Endothelial cell of umbilical vein (primary cell): ENCODE data around the gene BHLHA15. TPM values are rescaled to one million over a fixed set of nuclear protein-coding genes. Genes with fewer than 3 reads are reported as not detected.

Experiments used
- BruUV-seq: library from RNA; stranded (reverse); fragments of 400-500 nt; replicated peaks from 2 replicates; lab custom pipeline; 2021; lab: Mats Ljungman, UMichigan
- CTCF ChIA-PET: fragments of 300-600, 350-600 bp; sonication (Branson Sonifier 250); formaldehyde crosslinking; loops from one replicate; lab custom pipeline; 2021; ENCODE audit warnings: antibody characterized with exemption, inconsistent platforms; lab: Charles Lee
- POLR2A ChIA-PET: fragments of 300-600, 350-600 bp; sonication (Branson Sonifier 250); formaldehyde crosslinking; loops from one replicate; lab custom pipeline; 2021; ENCODE audit warnings: antibody characterized with exemption, inconsistent platforms; lab: Charles Lee
- DNase-seq: peaks from one replicate; pipeline ENCODE4 v3.0.0-alpha.2; 2011; ENCODE audit warnings: low read depth, low spot score
- FAIRE-seq: peaks from 2 replicates; lab custom pipeline; 2011; peaks lifted over from hg19 to GRCh38; lab: Jason Lieb, UNC
- H2AFZ ChIP-seq: 2 replicates; pipeline ENCODE4 v1.6.0; 2012; ENCODE audit warnings: low read depth, low read length, control low read depth, inconsistent platforms
- H3K27ac ChIP-seq: 2 replicates; pipeline ENCODE4 v1.5.1; 2011; ENCODE audit warnings: low read depth, mild to moderate bottlenecking, control low read depth, low read length, moderate library complexity; ENCODE audit not compliant: insufficient read depth
- H3K27me3 ChIP-seq, 2 experiments: 2 replicates each; pipeline versions ENCODE4 v1.6.0 to v1.6.1; 2011; ENCODE audit warnings: low read length in 2 of 2, mixed read lengths in 1 of 2; ENCODE audit not compliant: control insufficient read depth in 2 of 2, insufficient read depth in 2 of 2
- H3K36me3 ChIP-seq, 2 experiments: 2 replicates in 1 of 2; 3 replicates in 1 of 2; pipeline ENCODE4 v1.5.1; 2011; ENCODE audit warnings: low read length in 2 of 2, mild to moderate bottlenecking in 1 of 2, moderate library complexity in 1 of 2; ENCODE audit not compliant: control insufficient read depth in 2 of 2, insufficient read depth in 2 of 2; ENCODE audit errors: extremely low read depth in 1 of 2
- H3K4me1 ChIP-seq: 3 replicates; pipeline ENCODE4 v1.5.1; 2011; ENCODE audit warnings: mild to moderate bottlenecking, low read length; ENCODE audit not compliant: control insufficient read depth, insufficient read depth; ENCODE audit errors: extremely low read depth
- H3K4me2 ChIP-seq: 2 replicates; pipeline ENCODE4 v1.6.1; 2011; ENCODE audit warnings: low read length, control low read depth, mixed read lengths; ENCODE audit not compliant: insufficient read depth
- H3K4me3 ChIP-seq, 3 experiments: fragments of 200-600 bp in 1 of 3; sonication (generic), shearing (Covaris generic) in 1 of 3; replicated peaks in 1 of 3; 2 replicates each; pipeline ENCODE4 v1.5.1; 2011 to 2016; ENCODE audit warnings: control low read depth in 3 of 3, low read length in 3 of 3, mild to moderate bottlenecking in 2 of 3, inconsistent platforms in 1 of 3, low read depth in 1 of 3, moderate library complexity in 1 of 3; ENCODE audit not compliant: insufficient read depth in 1 of 3
- H3K79me2 ChIP-seq: 2 replicates; pipeline ENCODE4 v1.6.0; 2012; ENCODE audit warnings: low read length, inconsistent platforms; ENCODE audit not compliant: control insufficient read depth, insufficient read depth
- H3K9ac ChIP-seq: replicated peaks from 2 replicates; pipeline ENCODE3; 2011; ENCODE audit warnings: low read length, control low read depth; ENCODE audit not compliant: insufficient read depth; ENCODE audit errors: extremely low read depth
- H3K9me1 ChIP-seq: replicated peaks from 3 replicates; pipeline ENCODE4 v1.6.0; 2011; ENCODE audit warnings: mild to moderate bottlenecking, low read length; ENCODE audit not compliant: control insufficient read depth, insufficient read depth; ENCODE audit errors: extremely low read depth
- H3K9me3 ChIP-seq: replicated peaks from 2 replicates; pipeline ENCODE4 v1.5.1; 2012; ENCODE audit warnings: low read length, inconsistent platforms; ENCODE audit not compliant: control insufficient read depth, insufficient read depth
- H4K20me1 ChIP-seq: replicated peaks from 2 replicates; pipeline ENCODE3; 2011; ENCODE audit warnings: mild to moderate bottlenecking, low read length; ENCODE audit not compliant: control insufficient read depth, insufficient read depth; ENCODE audit errors: extremely low read depth
- EZH2 ChIP-seq: IDR thresholded peaks from 2 replicates; pipeline ENCODE4 v1.6.1; 2012; ENCODE audit warnings: borderline replicate concordance, low read depth, mild to moderate bottlenecking, moderate library complexity, low read length, inconsistent platforms; ENCODE audit not compliant: severe bottlenecking
- FOS ChIP-seq: IDR thresholded peaks from 2 replicates; pipeline ENCODE4 v1.6.1; 2011; ENCODE audit warnings: mild to moderate bottlenecking, low read length, moderate library complexity, borderline replicate concordance; ENCODE audit not compliant: insufficient read depth
- GATA2 ChIP-seq: IDR thresholded peaks from 2 replicates; pipeline ENCODE4 v1.7.0; 2011; ENCODE audit warnings: low read depth, mild to moderate bottlenecking, moderate library complexity, mixed read lengths, low read length; ENCODE audit not compliant: insufficient read length, insufficient read depth
- JUN ChIP-seq: IDR thresholded peaks from 2 replicates; pipeline ENCODE4 v1.6.1; 2011; ENCODE audit warnings: borderline replicate concordance, low read depth; ENCODE audit not compliant: insufficient read length, insufficient read depth
- MYC ChIP-seq: IDR thresholded peaks from one replicate; pipeline ENCODE4 v1.6.1; 2011; ENCODE audit warnings: mild to moderate bottlenecking, low read depth, low read length
- POLR2A ChIP-seq: IDR thresholded peaks from 2 replicates; pipeline ENCODE4 v1.6.1; 2012; ENCODE audit warnings: low read depth, mild to moderate bottlenecking, control low read depth, low read length
- POLR2AphosphoS5 ChIP-seq: IDR thresholded peaks from 2 replicates; pipeline ENCODE4 v1.6.1; 2012; ENCODE audit warnings: low read depth, mild to moderate bottlenecking, control low read depth, low read length, moderate library complexity; ENCODE audit not compliant: insufficient read depth
- dilution Hi-C: fragments of 300-500 bp; cut with MboI; formaldehyde crosslinking; loops from one replicate; pipeline ENCODE4 v1.15.0; 2019; ENCODE audit warnings: low sequenced_read_pairs; ENCODE audit not compliant: extremely low pct_ligation_motif_present
- intact Hi-C: fragments of 100-400 bp; cut with micrococcal nuclease; formaldehyde crosslinking; loops from one replicate; pipeline ENCODE4 v1.10.0; 2022
- polyA plus RNA-seq, 4 experiments: library from polyadenylated mRNA; depleted of rRNA in 3 of 4; stranded (reverse) in 3 of 4; unstranded in 1 of 4; fragments of >200 nt; gene quantifications; 2 replicates each; pipeline versions ENCODE4 v1.2.1 to v1.2.3, GENCODE V29; 2011 to 2012; ENCODE audit warnings: missing spikeins in 1 of 4
- total RNA-seq: library from RNA; stranded (reverse); gene quantifications from 2 replicates; pipeline ENCODE4 v1.2.3, GENCODE V29; 2021
- TF ChIP-seq, protein P1 (sequence below): IDR thresholded peaks from 2 replicates; pipeline ENCODE4 v1.6.1; 2011; ENCODE audit not compliant: insufficient read depth, insufficient read length
- TF ChIP-seq, protein P2 (sequence below), 2 donors: IDR thresholded peaks; 1 replicate in 1 of 2; 2 replicates in 1 of 2; pipeline ENCODE4 v1.5.1; 2011; ENCODE audit warnings: low read length in 2 of 2, mild to moderate bottlenecking in 2 of 2, moderate library complexity in 2 of 2, control low read depth in 1 of 2, inconsistent platforms in 1 of 2, low read depth in 1 of 2; ENCODE audit not compliant: insufficient read depth in 1 of 2; ENCODE audit errors: extremely low read depth in 1 of 2

BHLHA15 gene
- total and polyA plus RNA-seq, 2 donors (not counting 3 experiments of a cell fraction or from before 2014, with no cell fraction given): 0.81 to 1.2 TPM

GRCh38 chr7:98233219-98234070 lies 22.2 kb downstream of the BHLHA15 start:
- Histone ChIP-seq H3K9ac (no peak overlapping the region), H3K27ac (no peak overlapping the region), H3K36me3 (peaks cover 2 to 38% of the 10 kb centered on the region in 2 experiments), H2AFZ (no peak overlapping the region), H3K9me3 (no peaks in the 10 kb centered on the region), H3K9me1 (no peaks in the 10 kb centered on the region), H3K4me1 (no peaks in the 10 kb centered on the region), H3K27me3 (no peaks in the 10 kb centered on the region), H4K20me1 (no peaks in the 10 kb centered on the region), H3K4me3 (no peak overlapping the region), H3K79me2 (no peaks in the 10 kb centered on the region), H3K4me2 (no peak overlapping the region)
- intact Hi-C loops (no loop called here), dilution Hi-C loops (no loop called here)
- ChIA-PET CTCF (no interaction called here), POLR2A (no interaction called here)
- BruUV-seq: TSS peak; percentile 39
- no peak for DNase-seq
- FAIRE-seq: no peak
- TF ChIP-seq POLR2AphosphoS5: no peak
- TF ChIP-seq POLR2A: no peak
- TF ChIP-seq, protein P1, sequence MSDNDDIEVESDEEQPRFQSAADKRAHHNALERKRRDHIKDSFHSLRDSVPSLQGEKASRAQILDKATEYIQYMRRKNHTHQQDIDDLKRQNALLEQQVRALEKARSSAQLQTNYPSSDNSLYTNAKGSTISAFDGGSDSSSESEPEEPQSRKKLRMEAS: no peak
- no peak for TF ChIP-seq EZH2
- TF ChIP-seq, protein P2, sequence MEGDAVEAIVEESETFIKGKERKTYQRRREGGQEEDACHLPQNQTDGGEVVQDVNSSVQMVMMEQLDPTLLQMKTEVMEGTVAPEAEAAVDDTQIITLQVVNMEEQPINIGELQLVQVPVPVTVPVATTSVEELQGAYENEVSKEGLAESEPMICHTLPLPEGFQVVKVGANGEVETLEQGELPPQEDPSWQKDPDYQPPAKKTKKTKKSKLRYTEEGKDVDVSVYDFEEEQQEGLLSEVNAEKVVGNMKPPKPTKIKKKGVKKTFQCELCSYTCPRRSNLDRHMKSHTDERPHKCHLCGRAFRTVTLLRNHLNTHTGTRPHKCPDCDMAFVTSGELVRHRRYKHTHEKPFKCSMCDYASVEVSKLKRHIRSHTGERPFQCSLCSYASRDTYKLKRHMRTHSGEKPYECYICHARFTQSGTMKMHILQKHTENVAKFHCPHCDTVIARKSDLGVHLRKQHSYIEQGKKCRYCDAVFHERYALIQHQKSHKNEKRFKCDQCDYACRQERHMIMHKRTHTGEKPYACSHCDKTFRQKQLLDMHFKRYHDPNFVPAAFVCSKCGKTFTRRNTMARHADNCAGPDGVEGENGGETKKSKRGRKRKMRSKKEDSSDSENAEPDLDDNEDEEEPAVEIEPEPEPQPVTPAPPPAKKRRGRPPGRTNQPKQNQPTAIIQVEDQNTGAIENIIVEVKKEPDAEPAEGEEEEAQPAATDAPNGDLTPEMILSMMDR (IDR thresholded peaks at IDR 0.05; ENCODE audit: extremely low read depth in 1 of 2, insufficient read depth in 1 of 2, low read depth in 1 of 2, low read length in 2 of 2): no peak
- no peak for TF ChIP-seq MYC
- TF ChIP-seq JUN: no peak
- TF ChIP-seq GATA2: no peak
- no peak for TF ChIP-seq FOS
